PC-9 (cell line): ENCODE data around the gene AIF1L.

Source experiments
- CTCF ChIP-seq: fragments of 200-600 bp; sonication (generic); conservative IDR thresholded peaks from 2 replicates; pipeline ENCODE4 v1.6.1; 2017; ENCODE audit warnings: mixed run types, antibody characterized with exemption, mild to moderate bottlenecking, moderate library complexity
- EZH2 ChIP-seq: fragments of 200-600 bp; sonication (generic); IDR thresholded peaks from 2 replicates; pipeline ENCODE4 v1.8.0; 2017; ENCODE audit warnings: antibody characterized with exemption, low read depth

DNA sequence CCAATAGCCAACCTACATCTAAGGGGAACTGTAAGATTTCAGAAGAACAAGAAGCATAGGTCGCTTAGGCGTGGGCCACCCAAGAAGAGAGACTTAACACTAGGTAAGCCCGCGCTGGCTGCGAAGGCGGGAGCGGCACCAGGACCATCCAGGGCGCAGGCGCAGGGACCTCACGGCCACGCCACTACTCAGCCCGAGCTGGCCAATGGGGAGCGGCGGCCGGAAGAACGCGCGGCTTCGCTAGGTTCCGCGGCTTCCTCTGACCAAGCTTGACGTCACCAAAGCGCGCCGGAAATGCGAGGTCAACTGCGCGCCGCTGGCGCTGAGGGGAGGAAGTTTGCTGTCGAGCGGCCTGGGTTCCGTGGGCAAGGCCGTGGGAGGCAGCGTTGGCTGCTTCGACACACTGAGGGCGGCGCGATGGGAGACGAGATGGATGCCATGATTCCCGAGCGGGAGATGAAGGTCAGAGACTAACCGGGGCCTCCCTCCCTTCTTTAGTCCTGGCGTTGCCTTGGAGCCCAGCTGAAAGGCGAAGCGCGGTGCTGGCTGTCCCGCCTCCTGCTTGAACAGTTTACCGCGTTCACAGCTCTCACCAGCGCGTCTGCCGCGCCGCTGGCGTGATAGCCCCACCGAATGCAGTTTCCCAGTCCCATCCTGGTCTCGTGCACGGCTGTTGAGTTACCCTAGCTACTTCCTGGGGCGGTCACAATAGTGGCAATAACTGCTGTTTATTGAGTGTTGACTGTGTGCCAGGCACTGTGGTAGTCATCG, 29.1 kb downstream of the AIF1L start, which contains the start of gene NUP214:
- TF ChIP-seq CTCF (no peak), EZH2 (no peak)
